ENCODE results near the gene TMBIM4. TPM values are rescaled to one million over a fixed set of nuclear protein-coding genes. Genes with fewer than 3 reads are reported as not detected.

The TMBIM4 gene
- total and polyA plus RNA-seq, 4 donors: 124 to 236 (median 169) TPM

DNA sequence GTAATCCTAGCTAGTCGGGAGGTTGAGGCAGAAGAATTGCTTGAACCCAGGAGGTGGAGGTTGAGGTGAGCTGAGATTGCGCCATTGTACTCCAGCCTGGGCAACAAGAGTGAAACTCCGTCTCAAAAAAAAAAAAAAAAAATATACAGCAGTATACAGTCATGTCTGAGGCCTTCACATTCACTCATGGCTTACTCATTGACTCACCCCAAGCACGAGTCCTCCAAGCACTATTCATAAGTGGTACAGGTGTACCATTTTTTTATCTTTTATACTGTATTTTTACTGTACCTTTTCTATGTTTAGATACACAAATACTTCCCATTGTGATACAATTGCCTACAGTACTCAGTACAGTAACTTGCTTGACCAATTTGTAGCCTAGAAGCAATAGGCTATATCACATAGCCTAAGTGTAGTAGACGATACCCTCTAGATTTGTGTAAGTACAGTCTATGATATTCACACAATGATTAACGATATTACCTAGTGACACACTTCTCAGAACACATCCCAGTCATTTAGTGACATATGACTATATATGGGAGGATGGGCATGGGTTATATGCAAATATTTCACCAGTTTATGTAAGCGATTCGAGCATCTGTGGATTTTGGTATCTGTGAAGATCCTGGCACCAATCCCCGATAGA is 51.4 kb downstream of the TMBIM4 start:
- no peak overlapping the region for H3K9ac ChIP-seq (ENCODE audit: insufficient read depth in 1 of 2, low read length in 2 of 2)
- H3K4me3 ChIP-seq: no peak overlapping the region
- no peaks in the 10 kb centered on the region for H3K9me3 ChIP-seq (ENCODE audit: control insufficient read depth in 4 of 4, insufficient read depth in 3 of 4, low read length in 3 of 4)
- ATAC-seq (ENCODE audit: insufficient read depth, low FRiP score) (no peak), DNase-seq (no peak)
- 94 to 96% methylated on average over 9 of the region's 9 CpGs for WGBS, 2 donors
- H3K36me3 ChIP-seq (ENCODE audit: control insufficient read depth in 4 of 4, insufficient read depth in 4 of 4, low read length in 4 of 4): peaks cover 0 to 11% (median 2%) of the 10 kb centered on the region in 4 donors
- peaks cover 0 to 8% (median 0%) of the 10 kb centered on the region in 5 donors for H3K4me1 ChIP-seq (ENCODE audit: control insufficient read depth in 5 of 5, insufficient read depth in 5 of 5, low read length in 5 of 5)
- no peak overlapping the region for H3K27ac ChIP-seq (ENCODE audit: low read depth in 1 of 2, low read length in 1 of 2)
- H3K27me3 ChIP-seq (ENCODE audit: control insufficient read depth in 3 of 3, insufficient read depth in 3 of 3, low read length in 2 of 3): no peaks in the 10 kb centered on the region
- TF ChIP-seq CTCF (IDR thresholded peaks at IDR 0.05; ENCODE audit: control extremely low read depth, extremely low read depth): no peak

- Histone ChIP-seq H3K9ac (ENCODE audit: insufficient read depth in 1 of 2, low read length in 2 of 2) (no peak overlapping the region), H3K4me3 (no peak overlapping the region), H3K4me1 (ENCODE audit: control insufficient read depth in 5 of 5, insufficient read depth in 5 of 5, low read length in 5 of 5) (peaks cover 0 to 8% (median 0%) of the 10 kb centered on the region in 5 donors), H3K27ac (ENCODE audit: low read depth in 1 of 2, low read length in 1 of 2) (no peak overlapping the region), H3K27me3 (ENCODE audit: control insufficient read depth in 3 of 3, insufficient read depth in 3 of 3, low read length in 2 of 3) (no peaks in the 10 kb centered on the region), H3K36me3 (ENCODE audit: control insufficient read depth in 4 of 4, insufficient read depth in 4 of 4, low read length in 4 of 4) (peaks cover 0 to 10% (median 2%) of the 10 kb centered on the region in 4 donors), H3K9me3 (ENCODE audit: control insufficient read depth in 4 of 4, insufficient read depth in 3 of 4, low read length in 3 of 4) (no peaks in the 10 kb centered on the region)
- WGBS, 2 donors: 87 to 91% methylated on average over 2 of the region's 2 CpGs
- ATAC-seq (ENCODE audit: insufficient read depth, low FRiP score) (no peak), DNase-seq (no peak)
- TF ChIP-seq CTCF (IDR thresholded peaks at IDR 0.05; ENCODE audit: control extremely low read depth, extremely low read depth): no peak
These were observed 52.6 kb downstream of the TMBIM4 start for GRCh38 chr12:66117242-66117641.

- Histone ChIP-seq H3K27ac (ENCODE audit: low read depth in 1 of 2, low read length in 1 of 2) (no peak overlapping the region), H3K4me1 (ENCODE audit: control insufficient read depth in 5 of 5, insufficient read depth in 5 of 5, low read length in 5 of 5) (peaks cover 0 to 8% (median 0%) of the 10 kb centered on the region in 5 donors), H3K4me3 (no peak overlapping the region), H3K9ac (ENCODE audit: insufficient read depth in 1 of 2, low read length in 2 of 2) (no peak overlapping the region), H3K9me3 (ENCODE audit: control insufficient read depth in 4 of 4, insufficient read depth in 3 of 4, low read length in 3 of 4) (no peaks in the 10 kb centered on the region), H3K36me3 (ENCODE audit: control insufficient read depth in 4 of 4, insufficient read depth in 4 of 4, low read length in 4 of 4) (peaks cover 0 to 2% (median 0%) of the 10 kb centered on the region in 4 donors), H3K27me3 (ENCODE audit: control insufficient read depth in 3 of 3, insufficient read depth in 3 of 3, low read length in 2 of 3) (no peaks in the 10 kb centered on the region)
- WGBS, 2 donors: 69 to 83% methylated on average over 4 of the region's 4 CpGs
- DNase-seq (no peak), ATAC-seq (ENCODE audit: insufficient read depth, low FRiP score) (no peak)
- no peak for TF ChIP-seq CTCF (IDR thresholded peaks at IDR 0.05; ENCODE audit: control extremely low read depth, extremely low read depth)
These were observed 54.7 kb downstream of the TMBIM4 start for GRCh38 chr12:66115071-66115600.

Data from lung (tissue), 12 donors.